ENCODE results near the gene OR2T35.
"Not testable (repeated sequence)": the region's sequence is repeated elsewhere in the genome, so short reads cannot be mapped to it uniquely, and the experiment has no call there.

DNA sequence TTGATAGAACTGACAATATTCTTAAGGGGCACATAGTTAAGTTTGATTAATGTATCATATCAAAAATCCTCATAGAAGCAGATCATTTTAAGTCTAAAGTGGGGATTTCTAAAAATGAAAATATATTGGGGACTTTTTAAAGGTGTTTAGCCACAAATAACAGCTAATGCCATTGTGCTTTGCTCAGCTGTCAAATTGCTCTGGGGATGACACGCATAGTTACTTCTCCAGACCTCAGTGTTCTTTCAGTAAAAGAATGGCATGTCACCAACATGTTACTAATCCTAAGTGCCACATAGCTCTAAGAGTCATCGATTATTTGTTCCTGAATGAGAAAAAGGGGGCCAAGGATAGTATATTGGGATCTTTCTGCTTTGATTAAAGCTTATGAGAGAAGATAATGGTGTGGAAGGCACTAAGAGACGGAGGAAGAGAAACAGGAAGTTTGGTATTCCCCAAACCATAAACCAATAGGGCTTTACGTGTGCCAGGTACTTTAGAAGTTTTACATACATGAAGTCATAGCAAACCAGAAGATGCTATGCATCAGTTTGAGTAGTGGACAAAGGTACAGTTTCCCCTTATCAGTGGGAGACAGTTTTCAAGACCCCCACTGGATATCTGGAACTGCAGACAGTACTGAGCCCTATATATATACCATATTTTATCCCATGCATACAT, 2.0 kb downstream of the OR2T35 start:
- TF ChIP-seq, protein P1, sequence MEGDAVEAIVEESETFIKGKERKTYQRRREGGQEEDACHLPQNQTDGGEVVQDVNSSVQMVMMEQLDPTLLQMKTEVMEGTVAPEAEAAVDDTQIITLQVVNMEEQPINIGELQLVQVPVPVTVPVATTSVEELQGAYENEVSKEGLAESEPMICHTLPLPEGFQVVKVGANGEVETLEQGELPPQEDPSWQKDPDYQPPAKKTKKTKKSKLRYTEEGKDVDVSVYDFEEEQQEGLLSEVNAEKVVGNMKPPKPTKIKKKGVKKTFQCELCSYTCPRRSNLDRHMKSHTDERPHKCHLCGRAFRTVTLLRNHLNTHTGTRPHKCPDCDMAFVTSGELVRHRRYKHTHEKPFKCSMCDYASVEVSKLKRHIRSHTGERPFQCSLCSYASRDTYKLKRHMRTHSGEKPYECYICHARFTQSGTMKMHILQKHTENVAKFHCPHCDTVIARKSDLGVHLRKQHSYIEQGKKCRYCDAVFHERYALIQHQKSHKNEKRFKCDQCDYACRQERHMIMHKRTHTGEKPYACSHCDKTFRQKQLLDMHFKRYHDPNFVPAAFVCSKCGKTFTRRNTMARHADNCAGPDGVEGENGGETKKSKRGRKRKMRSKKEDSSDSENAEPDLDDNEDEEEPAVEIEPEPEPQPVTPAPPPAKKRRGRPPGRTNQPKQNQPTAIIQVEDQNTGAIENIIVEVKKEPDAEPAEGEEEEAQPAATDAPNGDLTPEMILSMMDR (IDR thresholded peaks at IDR 0.05; ENCODE audit: low read depth, low read length, missing input control) = not testable (repeated sequence)
- not testable (repeated sequence) for TF ChIP-seq JUND (IDR thresholded peaks at IDR 0.05); RAD21 (IDR thresholded peaks at IDR 0.05); TAF1 (conservative IDR thresholded peaks at IDR 0.05); RXRA (IDR thresholded peaks at IDR 0.05); YY1 (IDR thresholded peaks at IDR 0.05); GABPA (IDR thresholded peaks at IDR 0.05 in 1 of 2, conservative IDR thresholded peaks at IDR 0.05 in 1 of 2); SP1 (IDR thresholded peaks at IDR 0.05); FOXA2 (IDR thresholded peaks at IDR 0.05)
- TF ChIP-seq, protein P2, sequence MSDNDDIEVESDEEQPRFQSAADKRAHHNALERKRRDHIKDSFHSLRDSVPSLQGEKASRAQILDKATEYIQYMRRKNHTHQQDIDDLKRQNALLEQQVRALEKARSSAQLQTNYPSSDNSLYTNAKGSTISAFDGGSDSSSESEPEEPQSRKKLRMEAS (IDR thresholded peaks at IDR 0.05) = not testable (repeated sequence)
